Activated effector memory CD4-positive, alpha-beta T cell treated with anti-CD3 and anti-CD28 coated beads, Interleukin-2, amount 50 U/mL, for 16 hours (primary cell): ENCODE measurements around the gene CMIP.

ENCODE experiments used
- DNase-seq: peaks from one replicate; pipeline ENCODE4 v3.0.0-alpha.2; 2020

The CMIP gene

GRCh38 chr16:81695321-81696165, 250.9 kb downstream of the CMIP start:
- no peak for DNase-seq

DNA sequence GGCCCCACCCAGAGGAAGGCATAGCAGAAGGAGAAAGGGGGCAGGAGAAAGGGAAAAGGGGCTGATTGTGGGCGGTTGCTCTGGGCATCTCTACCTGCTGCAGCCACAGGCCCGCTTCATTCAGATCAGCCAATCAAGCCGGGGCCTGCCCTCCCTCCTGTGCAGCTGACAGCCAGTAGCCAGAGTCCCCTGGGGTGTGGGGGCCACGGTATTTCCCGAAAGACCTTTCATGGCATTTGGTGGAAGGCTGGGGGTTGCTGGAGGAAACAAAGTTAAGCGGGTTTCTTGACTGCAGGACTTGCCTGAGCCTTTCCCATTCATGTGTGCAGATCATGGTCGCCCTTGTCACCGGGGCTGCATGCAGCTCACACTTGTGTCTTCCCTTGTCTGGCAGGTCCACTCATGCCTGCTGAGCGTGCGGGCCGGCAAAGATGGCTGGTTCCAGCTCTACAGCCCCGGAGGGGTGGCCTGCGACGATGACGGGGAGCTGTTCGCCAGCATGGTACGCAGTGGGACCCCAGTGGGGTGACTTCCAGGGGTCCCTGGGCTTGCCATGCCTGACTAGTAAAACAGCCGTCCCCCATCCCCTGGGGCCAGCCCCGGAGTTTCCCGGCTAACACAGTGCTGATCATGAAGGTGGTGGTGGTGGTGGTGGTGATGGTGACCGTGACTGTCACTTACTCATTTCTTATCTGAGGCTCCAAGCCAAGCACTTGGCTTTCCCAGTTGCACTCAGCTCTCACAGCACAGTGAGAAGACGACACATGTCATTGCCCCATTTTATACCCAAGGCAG, 251.8 kb downstream of the CMIP start:
- no peak for DNase-seq

DNA sequence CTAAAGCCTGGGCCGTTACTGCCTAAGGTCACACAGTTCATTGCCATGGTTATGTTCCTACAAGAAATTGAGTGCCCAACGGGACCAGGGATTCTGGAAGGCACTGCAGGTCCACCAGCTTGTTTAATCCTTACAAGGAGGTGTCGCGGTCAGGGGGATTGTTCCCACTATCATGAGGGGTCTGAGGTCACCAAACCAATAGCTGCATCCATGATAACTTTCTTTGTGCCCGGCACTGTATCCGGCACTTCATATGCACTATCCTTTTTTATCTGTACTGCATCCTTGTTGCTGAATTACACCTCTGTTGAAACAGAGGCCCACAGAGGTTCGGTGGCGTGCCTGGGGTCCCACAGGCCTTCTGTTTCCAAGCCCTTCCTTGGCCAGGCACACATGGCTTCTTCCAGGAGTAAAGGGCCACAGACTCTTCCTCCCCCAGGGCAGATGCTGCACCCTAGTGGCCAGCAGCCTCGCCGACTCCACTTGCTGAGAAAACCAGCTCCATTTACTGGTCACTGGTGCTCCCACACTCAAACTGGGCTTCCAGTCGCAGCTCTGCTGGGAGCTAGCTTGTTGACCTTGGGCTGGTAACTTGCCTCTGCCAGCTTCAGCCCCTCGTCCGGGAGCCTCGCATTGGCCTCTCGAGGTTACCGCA, 252.5 kb downstream of the CMIP start:
- DNase-seq: peak; percentile 74

- DNase-seq: no peak
Measured at GRCh38 chr16:81697616-81698309, 253.2 kb downstream of the CMIP start.

DNA sequence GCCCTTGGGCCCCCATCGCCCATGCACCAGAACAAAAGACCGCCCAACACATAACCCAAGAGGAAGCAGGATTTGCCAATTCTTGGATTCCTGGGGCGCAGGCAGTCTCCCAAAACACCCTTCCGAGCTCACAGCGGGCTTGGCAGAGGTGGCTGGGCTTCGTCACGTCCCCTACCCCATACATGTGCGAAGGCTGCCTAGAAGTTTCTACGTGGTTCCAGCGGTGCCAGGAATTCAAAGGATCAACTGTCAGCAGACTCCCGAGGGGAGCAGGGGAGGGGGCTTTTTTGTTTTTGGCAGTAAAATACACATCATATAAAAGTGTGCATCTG, 253.7 kb downstream of the CMIP start:
- DNase-seq: no peak

- DNase-seq: no peak
Measured at GRCh38 chr16:81699596-81699995, 255.0 kb downstream of the CMIP start.

- DNase-seq: no peak
Measured at GRCh38 chr16:81700071-81700779, 255.6 kb downstream of the CMIP start.

DNA sequence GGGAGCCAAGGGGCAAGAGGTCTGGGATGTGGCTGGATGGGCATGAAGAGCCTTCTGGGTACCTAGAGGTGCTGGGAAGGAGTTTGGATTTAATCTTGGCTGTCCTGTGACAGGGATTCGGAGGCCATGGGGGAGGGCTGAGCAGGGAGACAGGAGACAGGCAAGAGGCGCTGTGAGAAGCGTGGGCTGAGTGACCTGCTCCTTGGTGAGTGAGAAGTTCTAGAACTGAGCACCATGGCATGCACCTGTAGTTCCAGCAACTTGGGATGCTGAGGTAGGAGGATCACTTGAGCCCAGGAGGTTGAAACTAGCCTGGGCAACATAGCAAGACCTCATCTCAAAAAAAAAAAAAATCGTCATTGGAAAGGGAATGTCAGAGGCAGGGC, 256.2 kb downstream of the CMIP start:
- DNase-seq: no peak

DNA sequence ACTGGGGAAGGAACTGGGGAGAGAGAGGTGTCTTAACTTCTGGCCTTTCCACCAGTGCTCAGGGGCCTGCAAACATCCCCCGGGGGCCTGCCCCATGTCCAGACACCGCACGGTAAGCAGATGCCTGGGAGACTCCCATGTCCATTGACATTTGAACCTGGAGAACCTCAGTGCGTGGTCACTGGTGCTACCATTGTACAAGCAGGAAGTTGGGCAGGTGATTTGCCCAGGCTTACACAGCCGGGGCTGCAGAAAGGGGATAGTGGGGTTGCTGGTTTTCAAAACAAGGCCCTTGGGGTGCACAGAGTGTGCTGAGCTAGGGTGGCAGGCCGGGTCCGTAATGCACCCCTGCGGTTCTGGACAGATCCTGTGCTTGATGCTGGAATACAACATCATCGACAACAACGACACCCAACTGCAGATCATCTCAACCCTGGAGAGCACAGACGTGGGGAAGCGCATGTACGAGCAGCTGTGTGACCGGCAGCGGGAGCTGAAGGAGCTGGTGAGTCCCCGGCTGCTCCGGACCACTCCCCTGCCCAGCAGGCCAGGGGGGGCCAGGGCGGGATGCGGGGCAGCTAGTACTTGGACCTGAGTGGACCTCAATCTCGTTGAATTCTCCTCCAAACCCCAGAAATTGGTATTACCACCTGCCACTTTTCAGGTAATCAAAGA, 256.8 kb downstream of the CMIP start:
- no peak for DNase-seq

GRCh38 chr16:81702506-81702905, 257.9 kb downstream of the CMIP start:
- DNase-seq: no peak

GRCh38 chr16:81703177-81704155, 258.9 kb downstream of the CMIP start:
- DNase-seq: no peak

DNA sequence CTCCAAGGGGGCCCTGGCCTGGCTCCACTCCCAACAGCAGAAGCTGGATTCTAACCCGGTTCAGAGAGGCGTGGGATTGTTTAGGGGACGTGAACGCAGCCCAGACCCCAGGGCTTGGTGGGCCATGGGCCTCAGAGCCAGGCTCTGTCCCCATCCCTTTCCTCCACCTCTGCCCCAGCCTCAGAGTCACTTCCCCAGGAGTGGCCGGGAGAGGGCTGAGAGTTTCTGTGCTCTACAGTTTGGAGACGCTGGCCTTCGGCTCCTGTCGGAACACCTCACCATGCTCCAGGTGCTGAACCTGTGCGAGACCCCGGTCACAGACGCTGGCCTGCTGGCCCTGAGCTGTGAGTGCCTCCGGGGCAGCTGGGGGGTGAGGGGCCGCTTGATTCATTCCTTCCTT, 260.7 kb downstream of the CMIP start:
- DNase-seq: no peak

- no peak for DNase-seq
Measured at GRCh38 chr16:81706327-81707295, 262.0 kb downstream of the CMIP start.

GRCh38 chr16:81707411-81708265, 263.0 kb downstream of the CMIP start:
- DNase-seq: no peak

DNA sequence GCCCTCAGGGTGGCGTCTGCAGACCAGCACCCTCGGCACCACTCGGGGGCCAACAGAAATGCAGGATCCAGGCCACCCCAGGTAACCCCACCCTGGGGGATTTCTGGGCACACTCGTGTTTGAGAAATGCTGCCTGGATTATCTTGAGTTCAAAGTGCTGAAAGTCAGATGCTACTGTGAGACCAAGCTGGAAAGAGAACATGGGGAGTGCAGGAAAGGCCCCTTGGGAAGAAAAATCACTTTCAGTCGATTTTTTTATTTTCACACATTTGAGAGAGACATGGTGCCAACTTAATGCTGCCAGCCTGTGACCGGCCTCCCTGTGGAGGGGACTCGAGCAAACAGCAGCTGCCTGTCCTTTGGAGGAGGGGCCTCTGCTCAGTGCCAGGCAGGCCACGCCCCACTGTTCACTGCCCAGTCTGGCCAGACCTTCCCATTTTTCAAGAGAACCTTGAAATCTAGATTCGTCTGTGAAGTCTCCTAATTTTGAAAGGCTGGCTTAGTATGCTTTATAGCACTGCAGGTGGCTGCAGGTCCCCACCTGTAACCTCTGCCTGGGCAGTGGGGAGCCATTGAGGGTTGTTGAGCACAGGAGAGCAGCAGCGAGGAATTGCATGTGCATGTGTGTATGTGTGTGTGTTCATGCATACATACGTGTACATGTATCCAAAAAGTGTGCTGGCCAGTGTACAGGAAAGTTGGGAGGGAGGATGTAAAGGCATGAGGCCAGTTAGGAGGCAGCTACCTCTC, 263.8 kb downstream of the CMIP start:
- DNase-seq: no peak

GRCh38 chr16:81709016-81709900, 264.6 kb downstream of the CMIP start:
- no peak for DNase-seq

GRCh38 chr16:81710044-81710443, 265.4 kb downstream of the CMIP start:
- DNase-seq: no peak
